GM18519 (cell line): ENCODE measurements around the gene MGST2.

Experiments
- ATAC-seq: cut with Tn5 transposase; IDR thresholded peaks from one replicate; pipeline ENCODE4 v1.9.1; 2021; ENCODE audit warnings: mild to moderate bottlenecking, moderate library complexity; ENCODE audit not compliant: unreplicated experiment, low FRiP score

Gene MGST2

DNA sequence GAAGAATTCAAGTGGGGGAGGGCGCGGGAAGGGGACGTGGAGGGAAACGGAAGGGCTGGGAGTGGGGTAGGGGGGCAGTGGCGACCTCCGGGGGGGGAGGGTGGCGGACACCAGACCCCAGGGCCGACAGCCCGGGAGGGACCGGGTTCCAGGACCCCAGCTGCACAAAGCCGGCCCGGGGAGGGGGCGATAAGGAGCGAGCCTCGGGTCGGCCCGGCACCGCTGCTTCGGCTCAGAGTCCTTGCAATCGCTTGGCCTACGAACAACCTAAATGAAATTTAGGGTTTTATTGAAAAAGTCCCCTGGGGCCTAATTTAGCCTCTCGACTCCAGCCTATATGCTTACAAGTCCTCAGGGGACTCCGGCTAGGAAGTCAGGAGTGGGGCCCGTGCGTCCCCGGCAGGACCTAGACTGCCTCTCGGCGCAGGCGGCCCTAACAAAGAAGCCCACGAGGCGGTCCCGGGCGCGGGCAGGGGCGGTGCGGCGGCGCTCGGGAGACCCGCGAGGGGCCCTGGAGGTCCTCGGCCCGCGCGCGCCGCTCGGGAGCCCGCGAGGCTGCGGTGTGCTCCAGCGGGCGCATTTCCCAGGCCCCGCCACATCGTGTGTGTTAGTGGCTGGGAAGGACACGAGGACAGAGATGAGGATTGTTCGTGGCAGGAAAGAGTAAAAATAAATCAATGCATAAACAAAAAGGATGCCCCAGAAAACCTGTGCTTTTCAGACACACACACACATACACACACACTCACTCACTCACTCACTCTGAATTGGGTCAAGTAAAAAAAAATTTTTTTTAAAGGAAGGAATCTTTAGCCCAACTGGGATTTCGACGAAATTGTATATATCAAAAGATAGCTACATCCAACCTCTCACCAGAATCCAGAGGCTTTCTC is 70.0 kb downstream of the MGST2 start:
- ATAC-seq = no peak

DNA sequence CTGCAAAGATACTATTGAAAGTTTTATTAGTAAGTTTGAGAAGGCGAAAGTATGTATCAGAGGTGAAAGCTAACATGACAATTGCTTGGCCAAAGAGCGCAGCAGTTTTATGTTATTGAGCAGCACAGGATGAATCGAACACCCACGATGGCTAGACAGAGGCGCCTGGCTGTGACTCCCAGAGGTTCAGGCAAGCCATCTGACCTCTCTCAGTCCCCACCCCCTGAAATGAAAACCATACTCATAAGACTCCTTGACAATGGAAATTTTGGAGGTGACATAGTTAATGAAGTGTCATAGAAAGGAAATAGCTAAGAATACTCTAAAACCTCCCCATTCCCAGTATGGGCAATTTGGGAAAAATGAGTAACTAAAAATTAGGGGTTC is 70.6 kb downstream of the MGST2 start:
- no peak for ATAC-seq

DNA sequence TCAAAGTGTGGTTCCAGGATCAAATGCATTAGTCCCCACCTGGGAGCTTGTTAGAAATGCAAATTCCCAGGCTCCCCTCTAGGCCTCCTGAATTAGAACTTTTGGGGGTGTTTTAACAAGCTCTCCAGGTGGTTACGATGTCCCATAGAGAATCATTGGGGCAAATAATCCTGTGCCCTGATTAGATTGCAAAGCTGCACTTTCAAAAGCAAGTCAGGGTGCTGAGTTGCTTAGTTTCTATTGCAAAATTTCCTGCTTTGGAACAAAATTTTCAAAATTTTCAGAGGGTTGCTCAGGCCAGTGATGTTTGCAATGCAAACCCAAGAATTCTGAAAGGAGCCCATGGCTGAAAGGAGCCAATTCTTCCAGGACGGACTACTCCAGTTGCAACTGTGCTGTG is 71.0 kb downstream of the MGST2 start:
- ATAC-seq = no peak

DNA sequence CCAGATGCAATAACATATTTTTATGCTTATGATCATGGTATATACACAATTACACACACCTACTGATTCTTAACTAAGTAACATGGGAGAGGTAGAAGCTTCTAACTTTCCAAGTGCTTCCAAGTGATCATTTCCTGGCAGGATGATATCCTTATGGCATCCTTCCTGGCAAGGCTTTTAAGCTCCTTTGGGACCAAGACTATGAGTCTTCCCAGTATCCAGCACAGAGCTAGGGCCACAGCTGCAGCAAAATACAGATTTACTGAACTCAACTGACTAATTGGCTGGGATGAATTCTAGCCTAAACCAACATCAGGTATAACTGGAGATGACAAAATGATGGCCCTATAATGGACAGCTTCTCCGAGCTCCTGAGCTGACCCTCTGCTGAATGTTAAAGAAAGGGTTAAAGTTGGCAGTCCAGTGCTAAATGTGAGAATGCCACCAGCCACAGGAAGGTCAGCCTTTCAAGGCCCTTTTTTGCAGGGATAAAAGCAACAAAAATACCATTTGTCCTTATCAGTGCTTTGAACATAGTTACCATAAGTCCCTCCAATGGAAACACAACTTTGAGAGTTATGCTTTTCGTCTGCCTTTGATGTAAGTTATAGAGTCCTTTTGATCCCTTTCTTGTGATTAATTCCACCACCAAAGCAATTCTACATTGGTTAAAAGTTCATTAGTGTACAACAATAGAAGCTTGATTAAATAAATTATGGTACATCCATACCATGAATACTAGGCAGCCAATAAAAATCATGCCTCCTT is 73.4 kb downstream of the MGST2 start:
- ATAC-seq = no peak

DNA sequence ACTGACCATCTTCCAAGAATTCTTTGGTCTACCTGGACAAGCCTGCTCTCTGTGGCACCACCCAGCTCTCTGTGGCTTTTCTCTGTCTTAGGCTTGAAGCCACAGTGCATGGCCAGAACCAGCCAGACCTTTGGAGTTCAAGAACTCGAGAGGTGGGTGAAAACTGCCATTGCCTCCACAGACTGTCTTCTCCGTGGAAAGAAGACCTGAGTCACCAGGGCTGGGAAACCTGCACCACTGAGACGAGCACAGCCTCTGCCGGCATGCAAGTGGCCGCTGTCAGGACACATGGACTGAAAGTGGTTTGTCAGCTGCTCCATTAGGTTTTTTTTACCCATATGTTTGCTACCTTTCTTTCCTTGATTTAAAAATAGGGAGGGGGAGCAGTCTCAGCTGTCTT is 74.5 kb downstream of the MGST2 start:
- no peak for ATAC-seq

DNA sequence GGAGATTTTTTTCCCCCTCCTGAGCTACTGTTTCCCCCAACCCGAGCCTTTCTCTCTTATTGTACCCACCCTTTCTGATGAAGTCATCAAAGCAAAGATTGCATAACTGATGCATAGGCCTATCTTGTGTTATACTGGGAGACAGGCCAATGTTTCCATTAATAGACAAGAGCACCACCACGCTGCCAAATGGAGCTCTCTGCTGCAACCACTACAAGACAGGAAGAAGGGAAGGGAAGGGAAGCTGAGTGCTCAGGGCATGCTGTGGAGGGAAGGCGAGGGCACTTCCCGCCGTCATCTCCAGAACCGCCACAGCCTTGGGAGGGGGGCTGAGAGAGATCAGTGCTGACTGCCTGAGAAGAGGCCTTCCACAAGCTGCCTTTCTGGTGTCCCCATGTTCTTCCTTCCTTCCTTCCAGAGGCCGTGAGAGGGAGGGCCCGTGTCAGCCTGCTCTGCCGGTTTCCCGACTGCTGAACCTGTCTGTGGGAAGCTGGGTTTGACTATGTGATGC is 75.0 kb downstream of the MGST2 start:
- no peak for ATAC-seq

DNA sequence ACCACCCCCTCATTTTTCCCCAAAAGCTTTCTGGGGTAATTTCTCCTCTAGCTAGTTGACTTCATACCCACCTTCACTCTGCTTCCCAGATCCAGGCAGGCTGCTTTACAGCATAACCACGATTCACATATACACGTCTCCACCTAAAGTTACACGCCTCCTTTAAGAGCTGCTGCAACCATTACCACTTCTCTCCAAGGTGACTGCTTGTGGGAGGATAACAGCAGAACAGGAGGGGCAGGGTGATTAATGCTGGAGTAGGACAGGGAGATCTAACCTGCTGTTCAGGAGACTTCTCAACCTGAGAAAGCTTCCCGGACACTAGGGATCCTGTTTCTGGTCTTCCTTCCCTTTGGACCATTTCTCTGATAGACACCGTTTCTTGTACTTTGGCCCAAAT is 77.4 kb downstream of the MGST2 start:
- no peak for ATAC-seq

DNA sequence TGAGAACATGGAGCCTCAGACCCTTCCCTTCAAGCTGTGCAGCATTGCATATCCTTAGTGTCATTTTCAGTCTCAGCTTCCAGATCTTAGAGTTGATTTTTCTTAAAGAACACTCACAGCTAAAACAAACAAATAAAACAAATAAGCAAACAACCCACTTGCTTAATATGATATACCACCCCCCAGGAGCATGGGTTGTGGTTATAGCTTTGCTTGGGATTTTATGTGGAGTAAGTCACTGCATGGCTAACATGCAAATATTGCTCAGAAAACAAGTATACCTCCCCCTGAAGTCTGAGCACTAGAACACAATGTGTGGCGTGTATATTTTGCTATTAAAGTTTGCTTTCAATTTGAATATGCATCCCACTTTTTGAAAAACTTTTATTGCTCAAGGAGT is 78.6 kb downstream of the MGST2 start:
- no peak for ATAC-seq

DNA sequence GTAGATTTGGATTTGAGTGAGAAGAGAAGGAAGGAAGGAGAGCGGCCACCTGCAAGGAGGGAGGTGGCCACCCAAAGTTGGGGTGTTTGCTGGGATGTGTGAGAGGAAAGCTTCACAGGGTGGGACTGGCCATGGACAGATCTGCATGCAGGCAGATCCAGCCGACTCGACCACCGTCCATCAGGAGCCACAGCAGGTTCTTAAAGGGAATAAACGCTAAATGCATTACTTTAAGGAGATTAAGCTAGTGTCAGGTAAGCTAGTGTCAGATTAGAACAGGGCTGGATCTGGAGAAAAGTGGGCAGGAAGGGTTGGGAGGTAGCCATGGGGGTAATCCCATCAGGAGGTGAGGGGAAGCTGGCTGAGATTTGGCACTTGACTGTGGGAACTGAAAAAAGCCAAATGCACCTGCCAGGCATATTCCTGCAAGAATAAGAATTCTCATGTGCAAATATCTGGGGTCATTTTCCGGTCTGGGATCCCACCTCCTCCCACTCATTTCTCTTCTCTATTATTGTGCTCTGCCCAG is 79.6 kb downstream of the MGST2 start:
- no peak for ATAC-seq

DNA sequence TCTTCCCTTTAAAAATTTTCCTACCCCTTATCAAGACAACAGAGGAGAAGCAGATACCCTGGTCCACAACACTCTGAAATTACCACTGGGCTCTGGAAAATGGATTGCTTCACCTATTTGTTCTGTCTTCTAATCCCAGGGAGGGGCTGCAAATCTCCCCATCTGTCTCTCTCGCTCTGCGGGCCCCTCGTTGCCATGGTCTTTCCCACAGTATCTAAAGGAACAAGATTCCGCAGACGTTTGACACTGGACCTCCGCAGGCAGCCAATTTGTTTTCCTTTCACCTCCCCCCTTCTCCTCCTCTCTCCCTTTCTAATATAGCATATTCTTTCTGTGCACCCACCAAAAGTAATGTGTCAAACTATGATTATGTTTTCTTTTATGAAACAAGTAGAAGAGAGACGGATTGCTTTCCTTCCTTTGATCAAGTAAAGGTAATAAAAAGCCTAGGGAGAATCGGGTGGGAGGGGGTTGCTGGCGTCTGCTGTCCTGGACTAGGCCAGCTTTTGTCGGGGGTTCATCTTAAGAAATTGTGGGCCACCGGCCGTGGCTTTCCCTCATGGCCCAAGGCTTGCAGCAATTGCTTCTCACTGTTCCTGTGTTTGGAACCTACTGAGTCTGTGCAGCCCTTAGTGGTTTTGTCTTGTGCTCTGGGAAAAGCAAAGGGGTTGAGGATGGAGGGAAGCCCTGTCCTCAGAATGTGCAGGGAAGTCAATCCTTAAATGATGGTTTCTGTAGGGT is 81.0 kb downstream of the MGST2 start:
- ATAC-seq = no peak

DNA sequence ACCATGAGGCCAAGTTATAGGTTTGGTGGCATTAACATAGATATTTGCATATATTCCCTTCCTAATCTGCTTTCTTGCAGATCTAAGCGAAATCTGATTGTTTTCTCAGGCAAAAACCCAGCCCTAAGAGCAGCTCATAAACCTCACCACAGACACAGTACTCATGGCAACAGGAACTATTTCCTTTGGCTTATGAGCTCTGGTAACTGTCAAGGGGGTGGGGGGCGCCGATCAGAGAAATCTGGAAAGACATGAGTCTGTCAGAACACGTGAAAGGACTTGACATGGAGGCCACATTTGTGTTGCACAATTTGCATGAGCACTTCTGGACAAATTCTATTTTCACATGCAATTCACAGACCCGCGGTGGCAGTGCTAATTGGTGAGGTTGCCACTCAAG is 83.7 kb downstream of the MGST2 start:
- no peak for ATAC-seq

DNA sequence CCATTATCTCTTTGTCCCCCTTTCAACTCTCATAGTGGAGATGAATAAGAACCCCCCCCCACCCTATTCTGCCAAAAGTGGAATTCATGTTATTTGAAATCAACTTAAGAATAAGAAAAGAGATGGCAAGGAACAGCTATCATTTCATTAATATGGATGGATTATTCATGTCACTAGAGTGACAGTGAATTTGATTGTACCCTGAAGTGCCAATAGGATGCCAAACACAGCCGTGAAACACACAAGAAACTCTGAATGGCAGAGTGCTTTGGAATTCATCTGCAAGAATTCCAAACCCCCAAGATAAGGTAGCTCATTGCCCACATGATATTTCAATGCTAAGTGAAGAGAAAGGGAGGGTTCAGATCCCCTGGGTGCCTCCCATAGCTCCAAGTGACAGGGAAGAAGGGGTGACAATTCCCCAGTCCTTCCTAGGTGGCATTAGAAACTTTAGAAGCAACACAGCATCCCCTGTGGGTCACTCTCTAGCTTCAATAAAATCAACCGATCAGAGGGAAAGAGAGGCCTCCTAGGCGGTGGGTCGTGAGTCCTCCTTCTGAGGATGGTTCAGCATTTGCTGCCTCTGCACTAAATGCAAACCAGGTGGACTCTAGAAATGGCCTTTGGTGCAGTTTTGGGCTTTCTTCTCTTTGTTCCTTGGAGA is 84.3 kb downstream of the MGST2 start:
- ATAC-seq = no peak

DNA sequence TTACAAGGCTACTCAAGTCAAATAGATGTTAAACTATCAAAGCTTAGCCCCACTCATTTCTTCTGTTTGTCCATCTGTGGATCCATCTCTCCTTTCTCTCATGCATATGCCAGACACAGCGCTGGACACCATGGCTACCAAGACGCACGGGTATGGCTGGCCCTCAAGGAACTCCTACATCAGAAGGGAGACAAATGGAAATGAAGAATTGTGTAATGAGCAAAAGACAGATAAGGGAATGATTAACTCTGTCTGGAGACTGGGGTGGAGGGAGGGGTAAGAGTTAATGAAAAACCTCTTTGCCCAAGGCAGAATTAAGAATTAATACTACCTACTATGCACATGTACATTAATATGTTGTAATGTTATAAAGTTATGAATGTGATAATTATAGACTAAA is 88.1 kb downstream of the MGST2 start:
- no peak for ATAC-seq
